Measurements from ENCODE around the gene CAMTA1.

DNA sequence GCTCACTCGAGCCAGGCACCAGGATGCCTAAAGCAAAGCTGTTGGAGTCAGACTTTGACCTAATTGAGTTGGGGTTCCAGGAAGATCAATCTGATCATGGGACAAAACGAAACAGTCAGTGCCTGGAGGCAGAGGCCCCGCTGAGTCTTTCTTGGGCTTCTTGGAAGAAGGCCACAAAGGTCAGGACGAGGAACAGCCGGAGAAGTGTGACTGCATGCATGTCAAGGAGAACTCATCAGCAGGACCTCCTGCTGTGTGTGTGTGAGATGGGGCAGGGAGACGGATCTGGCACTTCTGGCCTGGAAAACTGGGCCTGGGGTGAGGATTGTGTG, 190.8 kb downstream of the CAMTA1 start:
- TF ChIP-seq, protein P1, sequence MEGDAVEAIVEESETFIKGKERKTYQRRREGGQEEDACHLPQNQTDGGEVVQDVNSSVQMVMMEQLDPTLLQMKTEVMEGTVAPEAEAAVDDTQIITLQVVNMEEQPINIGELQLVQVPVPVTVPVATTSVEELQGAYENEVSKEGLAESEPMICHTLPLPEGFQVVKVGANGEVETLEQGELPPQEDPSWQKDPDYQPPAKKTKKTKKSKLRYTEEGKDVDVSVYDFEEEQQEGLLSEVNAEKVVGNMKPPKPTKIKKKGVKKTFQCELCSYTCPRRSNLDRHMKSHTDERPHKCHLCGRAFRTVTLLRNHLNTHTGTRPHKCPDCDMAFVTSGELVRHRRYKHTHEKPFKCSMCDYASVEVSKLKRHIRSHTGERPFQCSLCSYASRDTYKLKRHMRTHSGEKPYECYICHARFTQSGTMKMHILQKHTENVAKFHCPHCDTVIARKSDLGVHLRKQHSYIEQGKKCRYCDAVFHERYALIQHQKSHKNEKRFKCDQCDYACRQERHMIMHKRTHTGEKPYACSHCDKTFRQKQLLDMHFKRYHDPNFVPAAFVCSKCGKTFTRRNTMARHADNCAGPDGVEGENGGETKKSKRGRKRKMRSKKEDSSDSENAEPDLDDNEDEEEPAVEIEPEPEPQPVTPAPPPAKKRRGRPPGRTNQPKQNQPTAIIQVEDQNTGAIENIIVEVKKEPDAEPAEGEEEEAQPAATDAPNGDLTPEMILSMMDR (IDR thresholded peaks at IDR 0.05; ENCODE audit: low read depth, low read length, missing input control): no peak
- TF ChIP-seq FOXA2 (IDR thresholded peaks at IDR 0.05) (no peak), RAD21 (IDR thresholded peaks at IDR 0.05) (no peak)

Measured in liver (tissue), 3 donors.